HUDEP-2 (cell line): Measurements from ENCODE around the gene LDB2.
A peak's percentile ranks its signal among the peaks of the same experiment; 100 is the strongest.

Experiments
- DNase-seq, 76 experiments: peaks; one replicate each; lab custom pipeline; 2025; ENCODE audit not compliant: unreplicated experiment in 76 of 76; lab: John Stamatoyannopoulos, UW

Gene LDB2

GRCh38 chr4:16809064-16809463, 89.4 kb downstream of the LDB2 start:
- no peak for DNase-seq

DNA sequence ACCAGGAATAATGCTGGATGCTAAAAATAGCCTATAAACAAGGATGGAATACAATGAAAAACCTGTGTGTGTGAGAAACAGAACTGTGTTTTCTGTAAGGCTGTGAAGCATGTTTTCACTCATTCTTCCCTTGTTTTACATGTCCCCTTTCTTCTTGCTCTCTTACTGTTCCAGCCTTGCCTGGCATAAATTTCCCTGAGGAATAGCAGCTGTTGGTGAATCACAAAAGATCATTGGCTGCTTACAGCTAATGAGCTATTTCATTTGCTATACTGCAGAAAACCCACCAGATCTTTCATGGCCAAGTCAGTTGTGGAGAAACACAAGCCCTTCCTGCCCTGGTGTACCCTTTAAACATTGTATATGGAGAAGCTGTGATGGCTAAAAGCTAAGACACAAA, 91.1 kb downstream of the LDB2 start:
- DNase-seq: no peak

- no peak for DNase-seq
Measured at GRCh38 chr4:16804581-16804980, 93.9 kb downstream of the LDB2 start.

DNA sequence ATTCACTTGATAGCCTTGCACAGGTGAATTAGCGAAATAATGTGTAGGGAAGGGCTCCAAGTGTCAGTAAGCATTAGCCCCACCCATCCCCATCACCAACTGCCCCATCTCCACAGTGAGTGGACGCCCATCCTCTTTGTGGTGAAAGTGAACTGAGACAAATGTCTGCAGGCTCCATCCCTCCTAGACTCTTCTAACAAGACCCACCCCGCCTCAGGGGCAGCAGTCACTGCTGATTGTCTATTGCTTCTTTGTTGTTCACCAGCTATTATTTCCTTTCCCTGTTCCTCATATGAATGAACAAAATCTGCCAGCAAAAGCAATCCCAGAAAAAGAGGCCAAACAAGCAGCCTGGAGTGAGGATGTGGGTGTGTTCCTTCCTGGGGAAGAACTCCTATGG, 96.4 kb downstream of the LDB2 start:
- no peak for DNase-seq

DNA sequence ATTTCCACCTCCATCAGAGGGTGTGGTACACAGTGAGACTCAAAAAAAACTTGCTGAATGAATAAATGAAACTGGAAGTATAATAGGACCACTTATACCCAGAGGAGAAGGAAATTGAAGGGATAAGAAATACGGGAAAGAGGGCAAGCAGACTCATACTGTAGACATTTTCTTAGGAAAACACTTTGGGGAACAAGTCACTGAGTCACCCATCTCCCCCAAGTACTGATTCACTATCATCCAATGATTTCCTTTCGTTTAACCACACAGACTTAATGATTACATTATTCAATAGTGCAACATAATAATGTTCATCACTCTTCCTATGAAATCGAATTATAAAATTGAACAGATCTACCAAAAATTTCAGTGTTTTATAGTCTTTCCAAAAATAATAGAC, 97.1 kb downstream of the LDB2 start:
- DNase-seq: no peak

GRCh38 chr4:16794816-16795445, 103.5 kb downstream of the LDB2 start:
- peak in 28 of 76 experiments; percentile 0 to 43 (median 14) for DNase-seq

- DNase-seq: no peak
Measured at GRCh38 chr4:16791460-16791859, 107.0 kb downstream of the LDB2 start.

DNA sequence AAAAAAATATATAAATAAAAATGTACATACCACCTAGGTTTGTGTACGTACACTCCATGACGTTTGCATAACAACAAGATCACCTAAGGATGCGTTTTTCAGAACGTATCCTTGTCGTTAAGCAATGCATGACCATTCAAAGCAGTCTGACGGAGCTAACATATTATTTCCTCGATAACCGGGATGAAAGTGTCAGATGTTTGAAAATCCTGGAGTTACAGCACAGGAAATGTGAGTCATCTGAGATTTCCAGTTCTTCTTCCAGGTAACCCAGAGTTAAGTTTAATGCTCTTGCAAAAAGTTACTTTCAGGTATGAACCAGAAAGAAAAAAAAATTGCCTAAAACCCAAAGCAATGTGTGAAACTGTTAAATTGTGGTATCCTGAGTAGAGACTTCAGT, 107.9 kb downstream of the LDB2 start:
- DNase-seq: no peak

DNA sequence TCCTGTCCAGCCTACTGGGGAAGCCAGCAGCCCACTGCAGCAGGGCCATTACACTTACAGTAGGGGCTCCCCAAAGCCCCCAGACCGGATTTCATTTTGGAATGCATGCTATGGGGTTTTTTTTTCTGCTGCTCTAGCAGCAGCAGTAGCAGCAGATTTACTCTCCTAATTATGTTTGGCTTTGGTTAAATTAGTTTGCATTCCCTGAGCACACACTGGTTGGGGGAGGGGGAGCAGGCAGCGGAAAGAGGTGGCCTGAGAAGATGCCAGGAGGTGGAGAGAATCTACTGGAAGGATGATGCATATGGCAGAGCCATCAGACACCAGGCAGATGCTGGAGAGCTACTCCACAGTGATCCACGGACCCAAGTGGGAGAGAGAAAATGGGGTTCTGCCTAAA, 109.6 kb downstream of the LDB2 start:
- DNase-seq: no peak

- DNase-seq: no peak
Measured at GRCh38 chr4:16785793-16786527, 112.5 kb downstream of the LDB2 start.

DNA sequence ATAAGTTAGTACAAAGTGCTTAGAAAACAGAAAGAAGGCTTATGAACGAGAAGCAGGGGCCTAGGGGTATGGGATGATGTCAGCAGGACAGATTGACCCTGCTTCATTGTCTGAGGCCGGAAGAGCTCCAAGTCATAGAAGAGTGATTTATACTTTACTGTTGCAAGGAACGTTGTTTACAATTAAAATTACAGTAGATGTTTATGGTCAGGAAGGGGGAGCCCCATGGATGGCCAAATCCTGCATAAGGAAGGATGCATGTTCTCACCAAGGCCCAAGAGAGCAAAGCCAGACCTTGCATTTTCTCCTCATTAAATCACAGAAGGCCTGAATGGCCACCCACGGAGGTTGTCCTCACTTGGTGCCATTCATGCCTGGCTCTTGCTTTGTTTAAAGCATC, 115.3 kb downstream of the LDB2 start:
- no peak for DNase-seq

DNA sequence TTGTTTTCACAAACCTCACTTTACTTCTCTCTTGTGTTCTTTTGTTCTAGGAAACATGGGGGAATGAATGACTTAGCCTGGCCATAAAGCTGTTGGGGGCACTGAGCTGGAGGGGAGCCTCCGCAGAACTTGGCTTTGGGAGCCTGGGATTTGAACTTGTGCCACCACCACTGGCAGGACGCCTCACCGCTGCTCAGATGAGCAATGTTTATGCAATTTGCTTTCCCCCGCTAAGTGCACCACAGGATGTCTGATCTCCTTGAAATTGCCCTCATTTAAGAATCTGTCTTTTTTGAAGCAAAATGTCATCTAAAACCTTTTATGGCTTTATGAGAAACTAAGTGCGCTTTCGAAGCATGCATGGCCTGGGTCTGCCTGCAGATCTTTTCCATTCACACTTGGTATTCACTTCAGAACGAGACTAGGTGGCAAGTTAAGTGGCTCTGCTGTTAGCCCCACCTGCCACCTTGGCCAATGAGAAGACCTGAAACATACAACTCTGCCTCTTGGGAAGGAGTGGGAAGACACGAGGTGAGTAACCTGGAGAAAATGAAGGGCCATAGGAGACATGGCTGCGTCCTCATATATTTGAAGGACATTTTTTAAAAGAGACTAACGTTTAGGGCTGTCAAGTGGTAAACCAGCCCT, 119.3 kb downstream of the LDB2 start:
- no peak for DNase-seq

DNA sequence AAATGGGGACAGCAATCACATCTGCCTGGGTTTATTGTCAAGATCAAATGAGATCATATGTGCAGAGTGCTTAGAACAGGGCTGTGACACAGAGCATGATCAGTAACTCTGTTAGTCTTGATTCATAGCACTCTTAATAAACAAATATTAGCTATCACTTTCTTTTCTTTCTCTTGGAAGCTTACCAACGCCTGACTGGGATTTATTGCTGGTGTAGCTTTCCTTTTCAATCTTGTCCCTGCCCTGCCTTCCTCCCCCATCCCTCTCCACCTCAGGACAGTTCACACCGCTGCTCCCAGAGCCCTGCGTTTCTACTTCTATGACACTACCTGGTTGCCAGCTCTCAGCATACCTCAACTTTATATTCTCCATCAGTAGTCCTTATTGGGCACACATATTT, 120.7 kb downstream of the LDB2 start:
- no peak for DNase-seq

DNA sequence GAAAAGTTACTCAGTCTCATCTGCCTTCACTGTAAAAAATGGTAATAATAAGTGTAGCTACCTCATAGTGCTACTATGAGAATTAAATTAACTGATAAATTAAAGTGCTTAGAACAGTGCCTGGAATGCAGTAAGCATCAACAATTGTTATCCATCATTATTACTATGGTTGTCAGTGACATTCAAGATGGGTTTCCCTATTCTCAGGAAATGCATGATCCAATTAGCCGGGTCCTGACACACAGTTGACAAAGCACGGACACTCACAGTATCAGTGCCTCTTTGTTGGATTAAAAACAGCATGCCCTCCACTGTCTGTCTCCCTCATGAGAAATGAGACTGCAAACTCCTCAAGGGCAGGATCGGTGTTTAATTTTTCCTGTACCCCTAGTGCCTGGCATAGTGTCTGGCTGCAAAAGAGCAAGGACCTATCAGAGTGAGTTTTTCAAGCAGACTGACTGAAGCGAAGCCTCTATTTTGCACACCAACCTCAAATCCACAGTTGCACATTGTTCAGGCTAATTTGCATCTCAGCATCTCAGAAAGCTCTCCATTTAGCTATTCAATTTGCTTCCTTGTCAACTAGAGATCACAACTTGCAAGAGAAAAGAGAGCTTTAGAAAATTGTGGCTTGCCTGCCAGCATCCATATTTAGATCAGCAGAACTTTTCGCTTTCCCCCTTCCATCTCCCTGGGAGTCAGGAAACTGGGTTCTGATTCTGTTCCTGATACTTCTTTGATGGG, 122.9 kb downstream of the LDB2 start:
- DNase-seq: no peak

GRCh38 chr4:16772366-16772850, 126.0 kb downstream of the LDB2 start:
- DNase-seq: no peak

GRCh38 chr4:16770710-16771285, 127.6 kb downstream of the LDB2 start:
- DNase-seq: no peak

DNA sequence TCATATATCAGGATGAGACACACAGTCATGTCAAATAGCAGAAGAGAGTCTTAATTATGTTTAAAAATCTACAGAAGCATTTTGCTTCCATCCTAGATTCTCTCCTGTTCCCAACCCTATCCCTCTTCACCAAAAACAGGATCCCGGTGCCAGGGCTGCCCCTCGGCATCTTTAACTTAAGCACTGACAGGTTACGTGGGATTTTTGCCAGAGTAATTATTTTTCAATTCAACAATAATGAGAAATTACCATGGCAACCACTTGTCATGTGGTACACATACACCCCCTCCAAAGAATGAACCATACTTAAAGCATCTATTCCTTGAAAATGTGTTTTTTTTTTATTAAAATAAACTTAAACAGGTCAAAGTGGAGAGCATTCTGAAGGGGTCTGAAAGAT, 130.6 kb downstream of the LDB2 start:
- no peak for DNase-seq

- no peak for DNase-seq
Measured at GRCh38 chr4:16767251-16767650, 131.2 kb downstream of the LDB2 start.

GRCh38 chr4:16765546-16765945, 132.9 kb downstream of the LDB2 start:
- DNase-seq: no peak

GRCh38 chr4:16764622-16765021, 133.8 kb downstream of the LDB2 start:
- DNase-seq: no peak
